HK-2 (cell line): ENCODE data around the gene PODXL2.

Experiments
- DNase-seq: peaks from one replicate; pipeline ENCODE4 v3.0.0-alpha.2; 2018; ENCODE audit not compliant: unreplicated experiment

The PODXL2 gene, protein sequence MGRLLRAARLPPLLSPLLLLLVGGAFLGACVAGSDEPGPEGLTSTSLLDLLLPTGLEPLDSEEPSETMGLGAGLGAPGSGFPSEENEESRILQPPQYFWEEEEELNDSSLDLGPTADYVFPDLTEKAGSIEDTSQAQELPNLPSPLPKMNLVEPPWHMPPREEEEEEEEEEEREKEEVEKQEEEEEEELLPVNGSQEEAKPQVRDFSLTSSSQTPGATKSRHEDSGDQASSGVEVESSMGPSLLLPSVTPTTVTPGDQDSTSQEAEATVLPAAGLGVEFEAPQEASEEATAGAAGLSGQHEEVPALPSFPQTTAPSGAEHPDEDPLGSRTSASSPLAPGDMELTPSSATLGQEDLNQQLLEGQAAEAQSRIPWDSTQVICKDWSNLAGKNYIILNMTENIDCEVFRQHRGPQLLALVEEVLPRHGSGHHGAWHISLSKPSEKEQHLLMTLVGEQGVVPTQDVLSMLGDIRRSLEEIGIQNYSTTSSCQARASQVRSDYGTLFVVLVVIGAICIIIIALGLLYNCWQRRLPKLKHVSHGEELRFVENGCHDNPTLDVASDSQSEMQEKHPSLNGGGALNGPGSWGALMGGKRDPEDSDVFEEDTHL

DNA sequence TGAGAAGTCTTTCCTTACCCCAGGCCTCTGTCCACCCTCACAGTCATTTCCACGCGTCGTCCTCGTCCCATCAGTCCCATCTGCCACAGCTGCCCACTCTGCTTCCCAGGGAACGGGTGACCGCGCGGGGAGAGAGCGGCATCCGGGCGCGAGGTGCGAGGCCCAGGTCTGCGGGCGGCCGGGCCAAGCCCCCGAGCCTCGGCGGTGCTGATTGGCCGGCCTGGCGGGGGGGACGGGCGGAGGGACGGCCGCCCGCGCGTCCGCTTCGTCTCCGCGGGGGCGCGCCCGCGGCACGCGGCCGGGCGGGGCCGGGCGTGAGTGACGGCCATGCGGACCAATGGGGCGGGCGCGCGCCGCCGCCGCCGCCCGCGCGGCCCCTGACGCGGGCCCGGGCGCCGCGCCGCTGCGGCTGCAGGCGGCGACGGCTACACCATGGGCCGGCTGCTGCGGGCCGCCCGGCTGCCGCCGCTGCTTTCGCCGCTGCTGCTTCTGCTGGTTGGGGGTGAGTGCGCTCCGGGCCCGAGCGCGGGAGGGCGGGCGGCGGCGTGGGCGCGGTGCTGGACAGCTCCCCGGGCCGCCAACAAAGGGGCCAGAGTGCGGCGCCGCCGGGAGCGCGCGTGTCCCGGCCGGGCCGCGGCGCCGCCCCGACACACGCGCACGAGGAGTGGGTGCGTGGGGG lies at the start of gene PODXL2:
PODXL2 (plus strand) TSS at position 398 of the 679 bp plus-strand sequence; CDS start at position 433, 35 bp downstream.
- peak; percentile 82 for DNase-seq

DNA sequence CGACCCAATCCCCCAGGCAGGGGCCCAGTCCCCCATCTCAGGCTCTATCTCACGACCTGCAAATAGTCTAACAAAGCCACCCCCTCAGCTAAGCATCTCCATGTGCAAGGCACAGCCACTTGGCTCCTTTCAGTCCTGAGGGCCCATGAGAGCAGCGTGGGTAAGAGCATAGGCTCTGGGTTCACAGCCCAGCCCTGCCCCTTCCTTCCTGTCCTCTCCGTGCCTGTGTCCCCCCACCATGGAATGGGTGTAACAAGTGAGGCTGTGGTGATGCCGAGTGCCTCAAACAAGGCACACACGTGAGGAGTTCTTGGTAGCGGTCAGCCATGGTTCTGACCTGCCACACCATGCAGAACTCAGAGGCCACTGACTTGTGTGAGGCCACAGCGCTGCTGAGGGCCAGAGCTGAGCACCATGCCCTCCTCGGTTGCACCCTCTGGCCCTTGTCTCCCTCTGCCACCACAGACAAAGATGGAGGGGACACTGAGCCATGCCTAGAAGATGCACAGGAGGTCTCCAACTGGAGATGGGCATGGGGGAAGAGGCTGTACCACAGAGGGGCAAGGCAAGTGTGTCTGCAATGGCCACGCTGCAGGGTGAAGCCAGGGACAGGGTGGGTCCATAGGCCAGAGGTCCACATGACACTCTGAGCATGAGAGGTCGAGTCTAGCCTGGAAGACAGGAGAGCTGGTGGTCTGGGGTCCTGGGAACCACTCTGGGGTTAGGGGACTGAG lies 48.5 kb upstream of the PODXL2 start:
- DNase-seq: no peak

DNA sequence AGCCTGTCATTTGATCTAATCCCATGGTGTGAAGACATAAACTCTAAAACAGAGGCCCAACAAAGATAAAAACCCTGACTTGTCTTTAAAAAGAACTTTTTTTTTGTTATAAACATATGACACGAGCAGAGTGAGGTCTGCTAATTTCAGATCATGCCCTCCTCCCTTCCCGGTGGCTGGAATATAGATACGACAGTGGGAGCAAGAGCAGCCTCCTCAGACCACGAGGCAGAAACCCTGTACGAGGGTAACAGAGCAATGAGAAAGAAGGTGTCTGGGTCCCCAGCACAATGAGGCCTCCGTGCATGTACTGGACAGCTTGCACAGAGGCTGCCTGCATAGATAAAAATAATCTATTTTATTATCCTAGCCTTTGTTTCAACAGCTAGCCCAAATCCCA lies 44.3 kb upstream of the PODXL2 start:
- no peak for DNase-seq

DNA sequence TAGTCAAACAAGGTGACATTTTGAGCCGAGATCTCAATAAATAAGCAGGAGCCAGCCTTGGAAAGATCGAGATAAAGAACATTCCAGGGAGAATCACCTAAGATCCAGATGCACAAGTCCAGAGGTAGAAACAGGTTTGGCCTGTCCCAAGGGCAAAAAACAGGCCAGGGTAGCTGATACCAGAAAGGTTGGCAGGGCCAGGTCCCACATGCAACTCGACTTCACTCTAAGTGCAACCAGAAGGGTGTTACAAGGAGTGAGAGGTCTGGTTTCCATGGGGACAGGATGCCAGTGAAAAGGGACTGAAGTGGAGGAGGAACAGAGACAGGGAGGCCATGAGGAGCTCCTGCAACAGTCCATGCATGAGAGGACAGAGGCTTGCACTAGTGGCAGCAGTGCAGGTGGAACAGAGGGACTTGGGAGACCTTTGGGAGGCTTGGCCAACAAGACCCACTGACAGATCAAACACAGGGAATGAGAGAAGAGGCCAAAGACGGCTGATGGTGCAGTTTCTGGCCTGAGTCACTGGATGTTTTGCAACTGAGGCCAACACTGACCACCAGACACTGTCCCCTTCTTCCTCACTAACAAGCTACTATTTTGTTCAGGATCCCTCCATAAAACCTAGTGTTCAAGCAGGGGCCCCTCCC lies 43.7 kb upstream of the PODXL2 start:
- DNase-seq: no peak

DNA sequence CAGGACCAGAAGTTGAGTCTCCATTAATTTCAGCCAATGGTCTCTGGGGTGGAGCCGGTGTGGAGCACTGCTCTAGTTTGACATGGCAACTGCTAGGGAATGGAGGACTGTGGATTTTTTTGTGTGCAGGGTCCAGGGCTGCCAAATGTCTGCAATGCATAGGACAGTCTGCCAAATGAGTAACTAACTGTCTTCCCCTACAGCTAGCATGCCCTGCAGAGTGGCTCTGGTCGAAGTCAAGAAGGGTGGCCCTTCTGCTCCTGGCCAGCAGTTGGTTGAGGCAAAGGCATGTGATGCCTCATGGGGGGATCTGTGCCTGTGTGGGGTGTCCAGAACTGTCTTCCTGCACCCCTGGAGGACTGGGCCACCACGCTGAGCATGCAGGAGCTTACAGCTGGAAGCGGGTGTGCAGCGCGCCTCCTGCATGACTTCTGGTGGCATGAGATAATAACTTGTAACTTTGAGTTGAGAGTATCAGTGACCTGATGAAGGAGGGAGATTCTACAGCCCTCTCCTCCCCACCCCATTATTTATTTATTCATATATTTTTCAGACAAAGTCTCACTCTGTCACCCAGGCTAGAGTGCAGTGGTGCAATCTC lies 43.1 kb upstream of the PODXL2 start:
- no peak for DNase-seq

DNA sequence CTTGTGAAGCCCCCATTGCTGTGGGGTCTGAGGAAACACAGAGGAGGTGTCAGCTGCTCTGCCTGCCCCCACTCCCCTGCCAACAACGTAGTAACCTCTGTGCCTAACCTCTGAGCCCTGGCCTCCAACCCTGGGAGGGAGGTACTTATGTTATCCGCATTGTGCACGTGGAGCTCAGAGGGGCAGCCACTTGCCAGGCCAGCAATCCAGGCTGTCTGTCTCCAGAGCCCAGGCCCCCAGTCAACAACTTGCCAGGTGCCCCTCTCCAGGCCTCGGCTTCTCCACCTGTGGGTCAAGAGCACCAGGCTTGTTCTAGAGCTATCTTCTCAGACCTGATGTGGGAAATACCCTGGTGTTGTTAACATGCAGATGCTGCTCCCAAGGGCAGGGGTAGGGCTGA lies 41.1 kb upstream of the PODXL2 start:
- DNase-seq: no peak

DNA sequence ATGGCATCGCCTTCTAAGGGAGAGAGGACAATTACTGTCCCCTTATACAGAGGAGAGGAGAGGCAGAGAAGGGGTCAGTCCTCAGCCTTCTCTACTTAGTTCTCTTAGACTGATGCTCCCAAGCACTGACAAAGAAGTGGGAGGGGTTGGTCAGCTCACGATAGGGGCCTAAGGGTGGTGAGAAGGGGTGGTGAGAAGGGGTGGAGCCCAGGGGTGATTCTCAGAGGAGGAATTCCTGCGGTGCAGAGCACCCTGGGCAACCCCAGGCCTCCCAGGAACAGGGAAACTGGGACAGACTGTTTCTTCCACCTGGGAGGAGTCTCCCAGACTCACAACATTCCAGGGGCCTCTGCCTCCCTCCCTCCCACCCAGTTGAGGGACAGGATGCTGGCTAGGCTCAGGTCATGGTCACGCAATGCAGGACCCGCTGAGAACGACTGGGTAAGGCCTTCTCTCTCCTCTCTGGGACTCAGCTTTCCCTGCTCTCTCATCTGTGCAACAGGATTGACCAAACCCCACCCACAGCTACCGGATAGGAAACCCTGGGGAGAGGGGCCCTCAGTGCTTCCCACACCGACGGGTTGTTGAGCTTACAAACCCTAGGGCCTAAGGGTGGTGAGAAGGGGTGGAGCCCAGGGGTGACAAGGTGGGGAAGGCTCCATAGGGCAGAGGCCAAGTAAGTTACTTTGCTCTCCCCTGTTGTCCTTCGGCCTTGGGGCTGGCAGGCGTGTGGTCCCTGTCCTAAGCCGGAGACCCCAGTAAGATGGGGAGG lies 40.0 kb upstream of the PODXL2 start:
- peak; percentile 89 for DNase-seq

DNA sequence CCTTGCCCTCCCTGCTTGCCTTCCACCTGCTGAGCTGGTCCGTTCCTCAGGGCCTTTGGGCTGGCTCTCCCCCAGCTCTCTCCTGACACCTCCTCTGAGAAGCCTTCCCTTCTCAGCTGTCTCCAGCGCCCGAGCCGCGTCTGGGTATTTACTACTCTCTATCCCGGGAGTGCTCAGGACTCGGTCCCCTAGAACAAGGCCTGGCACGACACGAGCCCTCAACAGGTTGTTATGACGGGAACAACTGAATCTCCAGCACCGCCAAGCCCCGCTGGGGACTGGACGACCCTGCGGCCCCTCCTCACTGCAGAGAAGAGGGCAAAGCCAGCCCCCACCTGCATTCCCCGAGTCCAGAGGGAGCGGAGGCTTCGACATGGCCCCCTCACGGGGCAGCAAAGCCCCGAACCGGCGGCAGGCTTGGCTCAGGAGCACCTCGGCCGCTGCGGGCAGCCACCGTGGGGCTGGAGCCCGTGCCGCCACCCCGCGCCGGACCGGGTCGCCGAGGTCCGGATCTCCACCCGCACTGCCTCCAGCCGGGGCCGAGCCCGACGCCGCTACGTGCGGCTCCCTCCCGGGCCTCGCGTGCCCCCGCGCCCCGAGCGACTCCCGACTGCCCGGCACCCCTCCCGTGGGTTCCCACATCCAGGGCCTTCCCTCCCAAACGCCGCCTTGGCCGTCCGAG lies 39.2 kb upstream of the PODXL2 start:
- DNase-seq: peak; percentile 57

DNA sequence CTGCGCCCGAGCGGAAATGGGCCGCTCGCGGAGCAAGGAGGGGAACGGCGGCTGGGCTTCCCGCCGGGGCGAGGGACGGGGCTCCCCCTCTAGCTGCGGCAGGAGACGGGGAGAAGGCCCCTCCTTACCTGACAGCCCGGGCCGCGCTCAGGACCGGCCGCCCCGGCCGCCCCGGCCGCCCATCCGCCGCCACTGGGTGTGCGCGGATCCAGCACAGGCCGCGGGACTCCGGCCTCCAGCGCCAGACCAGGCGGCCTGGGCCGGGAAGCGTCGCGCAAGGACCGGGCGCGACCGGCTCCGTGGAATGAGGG lies 38.7 kb upstream of the PODXL2 start:
- DNase-seq: no peak

DNA sequence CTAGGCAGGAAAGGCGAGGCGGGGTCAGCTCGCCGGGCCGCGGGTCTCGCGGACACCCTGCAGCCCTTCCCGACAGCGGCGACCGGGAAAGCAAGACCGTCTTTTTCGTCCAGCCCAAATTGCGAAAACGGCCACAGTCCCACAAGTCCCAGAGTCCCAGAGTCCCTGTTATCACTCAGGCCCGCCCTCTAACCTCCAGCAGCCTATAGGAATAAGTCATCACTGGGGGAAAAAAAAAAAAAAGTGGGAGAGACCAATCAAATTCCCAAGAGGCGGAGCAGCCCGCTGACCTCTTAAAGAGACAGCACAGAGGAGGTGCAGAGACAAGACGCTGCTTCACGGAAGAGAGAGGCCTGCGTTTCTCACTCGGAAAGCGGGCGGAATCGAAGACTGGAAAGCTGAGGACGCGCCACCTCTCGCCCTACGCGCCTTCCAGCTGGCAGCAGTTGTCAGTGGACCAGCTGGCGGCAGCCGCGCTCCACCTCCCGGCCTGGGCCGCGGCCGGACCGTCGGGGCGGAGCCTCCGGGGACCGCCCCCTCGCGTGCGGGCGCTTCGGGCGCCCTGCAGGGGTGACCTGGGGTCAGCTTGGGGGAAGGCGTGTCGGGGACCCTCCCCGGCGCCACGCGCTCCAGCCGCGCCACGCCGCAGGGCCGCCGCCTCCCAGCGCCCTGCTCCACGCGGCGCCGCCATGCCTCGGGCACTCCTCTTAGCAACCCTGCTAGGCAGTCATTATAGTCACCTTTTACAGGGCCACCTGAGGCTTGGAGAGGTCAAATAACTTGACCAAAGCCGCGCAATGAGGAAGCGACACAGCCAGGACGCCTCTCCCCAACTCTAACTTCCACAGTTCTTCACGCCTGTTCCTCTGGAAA lies 38.2 kb upstream of the PODXL2 start, which contains the start of gene TPRA1:
TPRA1 (minus strand) TSS at position 141 of the 873 bp plus-strand sequence. CDS start 10,587 bp downstream, outside the sequence.
- DNase-seq: peak; percentile 92

DNA sequence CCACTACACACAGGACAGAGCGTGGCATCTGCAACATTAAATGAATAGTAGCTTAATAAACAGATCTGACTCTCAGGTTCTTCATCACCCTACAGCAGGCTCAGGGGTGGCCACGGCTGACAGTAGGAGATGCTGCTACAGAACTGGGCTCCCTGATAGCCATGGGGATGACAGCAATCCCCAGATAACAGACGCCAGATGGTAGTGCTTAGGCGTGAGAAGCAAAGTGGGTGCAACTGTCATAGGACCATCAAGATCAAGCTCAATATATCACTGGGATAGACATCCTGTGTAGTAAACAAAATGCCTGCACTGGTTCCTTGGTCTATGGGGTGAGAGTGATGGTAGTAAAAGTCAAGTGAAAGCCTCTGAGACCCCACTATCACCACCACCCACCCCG lies 35.8 kb upstream of the PODXL2 start:
- no peak for DNase-seq

DNA sequence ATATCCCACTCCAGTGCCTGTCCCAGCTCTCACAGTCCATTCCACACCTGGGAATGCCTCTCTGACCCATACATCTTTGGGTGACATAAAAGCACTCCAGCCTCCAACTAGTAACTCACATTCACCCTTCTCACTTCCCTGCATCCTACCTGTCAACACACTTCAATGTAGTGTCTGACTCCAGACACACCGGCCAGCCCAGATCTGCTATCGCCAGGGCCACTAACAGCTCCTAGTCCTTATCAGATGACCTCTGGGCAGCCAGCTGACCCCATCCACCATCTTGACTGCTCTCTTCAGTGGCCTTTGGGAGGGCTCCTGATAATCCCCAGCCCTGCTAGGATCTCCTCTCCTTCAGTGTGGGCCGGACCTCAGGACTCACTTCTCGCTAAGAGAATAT lies 33.7 kb upstream of the PODXL2 start:
- no peak for DNase-seq

DNA sequence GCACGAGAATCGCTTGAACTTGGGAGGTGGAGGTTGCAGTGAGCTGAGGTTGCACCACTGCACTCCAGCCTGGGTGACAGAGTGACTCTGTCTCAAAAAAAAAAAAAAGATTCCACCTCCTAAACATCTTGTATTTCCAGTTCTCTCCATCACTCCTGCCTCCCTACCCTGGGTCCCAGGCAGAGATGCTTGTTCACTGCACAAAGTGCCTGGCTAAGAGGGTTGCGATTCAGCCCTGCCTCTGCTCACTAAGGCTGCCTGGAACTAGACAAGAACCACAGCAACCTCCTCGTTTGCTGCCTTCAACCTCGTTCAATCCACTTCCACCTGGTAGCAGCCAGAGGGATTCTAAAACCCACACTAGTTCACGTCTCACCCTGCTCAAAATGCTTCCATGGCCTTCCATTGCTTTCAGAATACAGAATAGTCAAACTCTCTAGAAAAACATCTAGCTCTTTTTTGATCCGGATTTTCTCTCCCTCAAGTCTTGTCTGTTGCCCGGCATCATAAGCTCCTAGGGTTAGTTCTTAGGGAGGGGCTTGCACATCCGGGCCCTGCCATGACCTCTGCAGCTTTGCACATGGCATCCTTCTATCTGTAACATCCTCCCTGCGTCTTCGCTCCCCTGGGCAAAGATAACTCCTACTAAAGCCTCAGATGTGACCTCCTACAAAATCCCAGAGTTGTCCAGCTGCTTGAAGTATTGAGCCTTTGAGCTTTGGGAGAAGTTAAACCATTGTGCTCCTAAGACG lies 31.8 kb upstream of the PODXL2 start:
- DNase-seq: no peak

DNA sequence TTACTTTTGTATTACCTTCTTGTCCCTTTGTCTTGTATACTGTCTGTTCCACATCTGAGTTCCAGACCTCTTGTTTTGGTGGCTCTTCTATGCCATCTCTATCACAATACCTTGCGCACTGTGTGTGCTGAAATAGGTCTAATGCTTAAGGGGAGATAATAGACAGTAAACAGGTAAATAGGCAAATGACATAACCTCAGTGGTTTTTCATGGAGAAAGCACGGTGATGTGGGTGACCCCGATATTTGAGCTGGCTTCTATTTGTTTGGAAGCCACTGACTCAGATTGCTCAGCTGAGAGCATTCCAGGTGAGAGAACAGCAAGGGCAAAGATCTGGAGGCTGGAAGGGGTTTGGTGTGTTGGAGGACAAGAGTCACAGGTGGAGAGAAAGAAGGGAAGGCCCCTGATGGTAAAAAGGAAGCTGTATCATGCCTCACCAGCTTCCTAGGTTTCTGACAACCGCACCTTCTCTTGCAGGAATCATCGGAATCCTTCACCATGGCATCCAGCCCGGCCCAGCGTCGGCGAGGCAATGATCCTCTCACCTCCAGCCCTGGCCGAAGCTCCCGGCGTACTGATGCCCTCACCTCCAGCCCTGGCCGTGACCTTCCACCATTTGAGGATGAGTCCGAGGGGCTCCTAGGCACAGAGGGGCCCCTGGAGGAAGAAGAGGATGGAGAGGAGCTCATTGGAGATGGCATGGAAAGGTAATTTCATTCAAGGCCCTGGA lies 30.0 kb upstream of the PODXL2 start:
- peak; percentile 22 for DNase-seq

DNA sequence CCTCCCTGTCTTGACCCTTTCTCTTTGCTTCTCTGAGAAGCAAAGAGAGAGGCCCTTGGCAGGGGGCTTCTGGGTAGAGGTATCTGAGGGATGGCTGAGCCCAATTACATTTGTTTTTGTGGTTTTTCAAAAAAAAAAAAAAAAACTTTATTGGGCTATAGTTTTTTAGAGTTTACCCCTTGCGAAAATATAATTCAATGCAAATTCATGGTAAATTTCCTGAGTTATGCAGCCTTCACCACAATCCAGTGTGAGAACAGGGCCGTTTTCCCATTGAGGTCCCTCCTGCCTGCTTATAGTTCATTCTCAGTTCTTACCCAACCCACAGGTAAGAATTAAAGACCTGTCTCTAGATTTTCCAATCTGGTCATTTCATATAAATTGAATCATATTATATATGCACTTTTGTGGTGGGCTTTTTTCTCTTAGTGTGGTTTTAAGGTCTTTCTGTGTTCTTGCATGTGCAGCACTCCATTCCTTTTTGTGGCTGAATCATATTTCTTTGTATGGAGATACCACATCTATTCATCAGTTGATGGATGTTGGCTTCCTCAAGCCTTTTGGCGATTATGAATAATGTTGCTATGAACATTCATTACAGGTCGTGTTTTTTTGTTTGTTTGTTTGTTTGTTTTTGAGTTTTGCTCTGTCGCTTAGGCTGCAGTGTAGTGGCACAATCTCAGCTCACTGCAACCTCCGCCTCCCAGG lies 28.1 kb upstream of the PODXL2 start:
- no peak for DNase-seq

DNA sequence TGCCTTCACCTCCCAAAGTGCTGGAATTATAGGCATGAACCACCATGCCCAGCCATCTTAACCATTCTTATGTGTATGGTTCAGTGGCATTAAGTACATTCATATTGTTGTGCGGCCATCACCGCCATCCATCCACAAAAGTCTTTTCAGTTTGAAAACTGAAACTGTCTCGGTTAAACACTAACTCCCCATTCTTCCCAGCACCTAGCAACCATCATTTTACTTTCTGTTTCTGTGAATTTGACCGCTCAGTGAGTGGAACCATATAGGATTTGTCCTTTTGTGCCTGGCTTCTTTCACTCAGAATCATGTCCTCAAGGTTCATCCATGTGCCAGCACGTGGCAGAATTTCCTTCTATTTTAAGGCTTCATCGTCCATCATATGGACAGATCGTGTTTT lies 24.9 kb upstream of the PODXL2 start:
- no peak for DNase-seq
